HL-60 (cell line): ENCODE results near the gene PCP2.

Experiments used
- DNase-seq, 2 experiments: peaks; one replicate each; pipeline ENCODE4 v3.0.0-alpha.2; 2010 to 2020; ENCODE audit warnings: low read depth in 1 of 2, low spot score in 1 of 2
- H3K27ac ChIP-seq: fragments of 250-450 bp; sonication (Bioruptor Pico); replicated peaks from 2 replicates; pipeline ENCODE4 v1.5.1; 2020; ENCODE audit warnings: mild to moderate bottlenecking, moderate library complexity
- H3K27me3 ChIP-seq: fragments of 250-450 bp; sonication (Bioruptor Pico); 2 replicates; pipeline ENCODE4 v1.5.1; 2021; ENCODE audit warnings: mild to moderate bottlenecking, moderate library complexity; ENCODE audit not compliant: insufficient read depth, poor library complexity, severe bottlenecking
- H3K4me3 ChIP-seq: replicated peaks from 2 replicates; pipeline ENCODE4 v1.5.1; 2011; ENCODE audit warnings: mild to moderate bottlenecking, control low read depth, low read length; ENCODE audit not compliant: insufficient read depth
- CTCF ChIP-seq: IDR thresholded peaks from one replicate; pipeline ENCODE4 v1.5.1; 2011; ENCODE audit warnings: low read length, control low read depth, inconsistent platforms; ENCODE audit not compliant: insufficient read depth
- GABPA ChIP-seq: IDR thresholded peaks from 2 replicates; pipeline ENCODE4 v1.6.1; 2012; ENCODE audit warnings: low read depth
- POLR2AphosphoS5 ChIP-seq: IDR thresholded peaks from 2 replicates; pipeline ENCODE4 v1.6.1; 2012; ENCODE audit warnings: low read depth
- REST ChIP-seq: IDR thresholded peaks from 2 replicates; pipeline ENCODE4 v1.6.1; 2012; ENCODE audit warnings: low read depth; ENCODE audit not compliant: insufficient replicate concordance
- SPI1 ChIP-seq: IDR thresholded peaks from 2 replicates; pipeline ENCODE4 v1.6.1; 2012; ENCODE audit warnings: low read depth, mild to moderate bottlenecking, borderline replicate concordance

PCP2 gene

GRCh38 chr19:7602240-7602934 lies 31.1 kb downstream of the PCP2 start:
- Histone ChIP-seq H3K4me3 (no peak overlapping the region), H3K27ac (no peak overlapping the region), H3K27me3 (peaks cover 10% of the 10 kb centered on the region)
- DNase-seq: no peak
- no peak for TF ChIP-seq REST
- TF ChIP-seq GABPA: no peak
- no peak for TF ChIP-seq CTCF
- TF ChIP-seq SPI1: no peak
- TF ChIP-seq POLR2AphosphoS5: no peak

GRCh38 chr19:7600721-7601120 lies 32.8 kb downstream of the PCP2 start:
- DNase-seq: no peak
- H3K27ac ChIP-seq: no peak overlapping the region
- H3K4me3 ChIP-seq: no peak overlapping the region
- TF ChIP-seq REST (no peak), POLR2AphosphoS5 (no peak), CTCF (no peak), GABPA (no peak), SPI1 (no peak)
- H3K27me3 ChIP-seq: peaks cover 18% of the 10 kb centered on the region

- H3K27me3 ChIP-seq: peaks cover 32% of the 10 kb centered on the region
- TF ChIP-seq REST: no peak
- TF ChIP-seq SPI1: no peak
- TF ChIP-seq GABPA: no peak
- TF ChIP-seq CTCF: no peak
- TF ChIP-seq POLR2AphosphoS5: no peak
- no peak for DNase-seq
These were observed 35.3 kb downstream of the PCP2 start for GRCh38 chr19:7598180-7598579.

More at GRCh38 chr19:7598180-7598579, 35.3 kb downstream of the PCP2 start:
- H3K4me3 ChIP-seq: no peak overlapping the region
- H3K27ac ChIP-seq: no peak overlapping the region
